ENCODE measurements around the gene RAG2. TPM values are rescaled to one million over a fixed set of nuclear protein-coding genes. Genes with fewer than 3 reads are reported as not detected.

RAG2 gene
- total RNA-seq, 1 donor from 2014 or later, result not detected

DNA sequence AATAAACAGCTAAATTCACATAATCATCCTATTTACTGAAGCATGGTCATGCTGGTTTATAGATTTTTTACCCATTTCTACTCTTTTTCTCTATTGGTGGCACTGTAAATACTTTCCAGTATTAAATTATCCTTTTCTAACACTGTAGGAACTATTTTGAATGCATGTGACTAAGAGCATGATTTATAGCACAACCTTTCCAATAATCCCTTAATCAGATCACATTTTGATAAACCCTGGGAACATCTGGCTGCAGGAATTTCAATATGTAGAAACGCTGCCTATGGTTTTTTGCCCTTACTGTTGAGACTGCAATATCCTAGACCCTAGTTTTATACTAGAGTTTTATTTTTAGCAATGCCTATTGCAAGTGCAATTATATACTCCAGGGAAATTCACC is 19.6 kb downstream of the RAG2 start:
- Mint-ChIP-seq H3K27me3 (ENCODE audit: unreplicated experiment) (peaks cover 2% of the 10 kb centered on the region), H3K27ac (ENCODE audit: unreplicated experiment) (no peak overlapping the region), H3K4me3 (ENCODE audit: unreplicated experiment) (no peak overlapping the region), H3K36me3 (ENCODE audit: unreplicated experiment) (peaks cover 7% of the 10 kb centered on the region), H3K9me3 (ENCODE audit: unreplicated experiment) (peaks cover 4% of the 10 kb centered on the region), H3K4me1 (ENCODE audit: low read depth, unreplicated experiment) (no peaks in the 10 kb centered on the region)
- DNase-seq, result no peak
- no peak for TF ChIP-seq CTCF (IDR thresholded peaks at IDR 0.05; ENCODE audit: partially characterized antibody, unreplicated experiment)

DNA sequence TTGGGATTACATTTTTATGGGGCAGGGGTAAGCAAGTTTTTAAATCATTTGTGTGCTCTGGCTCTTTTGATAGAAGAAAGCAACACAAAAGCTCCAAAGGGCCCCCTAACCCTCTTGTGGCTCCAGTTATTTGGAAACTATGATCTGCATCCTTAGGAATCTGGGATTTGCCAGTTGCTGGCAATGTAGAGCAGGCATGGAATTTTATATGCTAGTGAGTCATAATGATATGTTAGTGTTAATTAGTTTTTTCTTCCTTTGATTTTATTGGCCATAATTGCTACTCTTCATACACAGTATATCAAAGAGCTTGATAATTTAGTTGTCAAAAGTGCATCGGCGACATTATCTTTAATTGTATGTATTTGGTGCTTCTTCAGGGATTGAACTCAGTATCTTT is 20.2 kb downstream of the RAG2 start:
- DNase-seq, result no peak
- H3K27ac Mint-ChIP-seq (ENCODE audit: unreplicated experiment), result no peak overlapping the region

DNA sequence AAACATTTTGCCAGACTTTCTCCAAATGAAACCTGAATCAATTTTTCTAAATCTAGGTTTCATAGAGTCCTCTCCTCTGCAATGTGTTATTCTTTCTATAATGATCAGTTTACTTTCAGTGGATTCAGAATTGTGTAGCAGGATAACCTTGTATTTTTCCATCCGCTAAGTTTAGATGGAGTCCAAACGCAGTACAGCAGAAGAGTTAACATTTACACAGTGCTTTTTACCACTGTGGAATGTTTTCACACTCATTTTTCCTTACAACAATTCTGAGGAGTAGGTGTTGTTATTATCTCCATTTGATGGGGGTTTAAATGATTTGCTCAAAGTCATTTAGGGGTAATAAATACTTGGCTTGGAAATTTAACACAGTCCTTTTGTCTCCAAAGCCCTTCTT is 20.7 kb downstream of the RAG2 start:
- DNase-seq, result no peak
- Mint-ChIP-seq H3K27me3 (ENCODE audit: unreplicated experiment) (no peaks in the 10 kb centered on the region), H3K9me3 (ENCODE audit: unreplicated experiment) (peaks cover 4% of the 10 kb centered on the region), H3K27ac (ENCODE audit: unreplicated experiment) (no peak overlapping the region), H3K4me3 (ENCODE audit: unreplicated experiment) (no peak overlapping the region), H3K4me1 (ENCODE audit: low read depth, unreplicated experiment) (no peaks in the 10 kb centered on the region), H3K36me3 (ENCODE audit: unreplicated experiment) (peaks cover 7% of the 10 kb centered on the region)
- TF ChIP-seq CTCF (IDR thresholded peaks at IDR 0.05; ENCODE audit: partially characterized antibody, unreplicated experiment), result no peak

More for the DNA sequence above, 20.2 kb downstream of the RAG2 start:
- Mint-ChIP-seq H3K4me3 (ENCODE audit: unreplicated experiment) (no peak overlapping the region), H3K9me3 (ENCODE audit: unreplicated experiment) (peaks cover 4% of the 10 kb centered on the region), H3K36me3 (ENCODE audit: unreplicated experiment) (peaks cover 7% of the 10 kb centered on the region), H3K27me3 (ENCODE audit: unreplicated experiment) (no peaks in the 10 kb centered on the region), H3K4me1 (ENCODE audit: low read depth, unreplicated experiment) (no peaks in the 10 kb centered on the region)
- no peak for TF ChIP-seq CTCF (IDR thresholded peaks at IDR 0.05; ENCODE audit: partially characterized antibody, unreplicated experiment)

DNA sequence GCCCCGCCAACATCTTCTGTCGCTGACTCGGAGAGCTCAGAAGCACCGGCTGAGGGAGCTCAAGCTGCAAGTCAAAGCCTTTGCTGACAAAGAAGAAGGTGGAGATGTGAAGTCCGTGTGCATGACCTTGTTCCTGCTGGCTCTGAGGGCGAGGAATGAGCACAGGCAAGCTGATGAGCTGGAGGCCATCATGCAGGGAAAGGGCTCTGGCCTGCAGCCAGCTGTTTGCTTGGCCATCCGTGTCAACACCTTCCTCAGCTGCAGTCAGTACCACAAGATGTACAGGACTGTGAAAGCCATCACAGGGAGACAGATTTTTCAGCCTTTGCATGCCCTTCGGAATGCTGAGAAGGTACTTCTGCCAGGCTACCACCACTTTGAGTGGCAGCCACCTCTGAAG is 23.6 kb downstream of the RAG2 start:
- H3K4me3 Mint-ChIP-seq (ENCODE audit: unreplicated experiment), result no peak overlapping the region
- TF ChIP-seq CTCF (IDR thresholded peaks at IDR 0.05; ENCODE audit: partially characterized antibody, unreplicated experiment), result no peak
- no peaks in the 10 kb centered on the region for H3K27me3 Mint-ChIP-seq (ENCODE audit: unreplicated experiment)
- H3K36me3 Mint-ChIP-seq (ENCODE audit: unreplicated experiment), result no peaks in the 10 kb centered on the region
- DNase-seq, result no peak
- H3K9me3 Mint-ChIP-seq (ENCODE audit: unreplicated experiment), result no peaks in the 10 kb centered on the region
- H3K27ac Mint-ChIP-seq (ENCODE audit: unreplicated experiment), result no peak overlapping the region
- no peaks in the 10 kb centered on the region for H3K4me1 Mint-ChIP-seq (ENCODE audit: low read depth, unreplicated experiment)

DNA sequence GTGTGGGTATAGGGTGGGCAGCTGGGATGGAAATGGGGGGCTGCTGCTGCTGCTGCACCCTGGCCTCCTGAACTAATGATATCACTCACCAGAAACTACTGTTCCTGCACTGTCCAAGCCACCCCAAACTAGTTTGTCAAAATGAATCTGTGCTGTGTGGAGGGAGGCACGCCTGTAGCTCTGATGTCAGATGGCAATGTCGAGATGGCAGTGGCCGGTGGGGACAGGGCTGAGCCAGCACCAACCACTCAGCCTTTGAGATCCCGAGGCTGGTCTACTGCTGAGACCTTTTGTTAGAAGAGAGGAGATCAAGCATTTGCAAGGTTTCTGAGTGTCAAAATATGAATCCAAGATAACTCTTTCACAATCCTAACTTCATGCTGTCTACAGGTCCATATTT is 28.9 kb downstream of the RAG2 start:
- H3K4me1 Mint-ChIP-seq (ENCODE audit: low read depth, unreplicated experiment), result peaks cover 7% of the 10 kb centered on the region
- H3K36me3 Mint-ChIP-seq (ENCODE audit: unreplicated experiment), result no peaks in the 10 kb centered on the region
- H3K4me3 Mint-ChIP-seq (ENCODE audit: unreplicated experiment), result no peak overlapping the region
- H3K9me3 Mint-ChIP-seq (ENCODE audit: unreplicated experiment), result peaks cover 2% of the 10 kb centered on the region
- DNase-seq, result no peak
- H3K27me3 Mint-ChIP-seq (ENCODE audit: unreplicated experiment), result peaks cover 7% of the 10 kb centered on the region
- no peak overlapping the region for H3K27ac Mint-ChIP-seq (ENCODE audit: unreplicated experiment)
- no peak for TF ChIP-seq CTCF (IDR thresholded peaks at IDR 0.05; ENCODE audit: partially characterized antibody, unreplicated experiment)
